NCI-H128 (cell line): ENCODE data around the gene PRLH.
"Not testable (repeated sequence)": the region's sequence is repeated elsewhere in the genome, so short reads cannot be mapped to it uniquely, and the experiment has no call there.

Source experiments
- DNase-seq: peaks from one replicate; lab custom pipeline; 2025; ENCODE audit not compliant: unreplicated experiment; lab: John Stamatoyannopoulos, UW

Gene PRLH

DNA sequence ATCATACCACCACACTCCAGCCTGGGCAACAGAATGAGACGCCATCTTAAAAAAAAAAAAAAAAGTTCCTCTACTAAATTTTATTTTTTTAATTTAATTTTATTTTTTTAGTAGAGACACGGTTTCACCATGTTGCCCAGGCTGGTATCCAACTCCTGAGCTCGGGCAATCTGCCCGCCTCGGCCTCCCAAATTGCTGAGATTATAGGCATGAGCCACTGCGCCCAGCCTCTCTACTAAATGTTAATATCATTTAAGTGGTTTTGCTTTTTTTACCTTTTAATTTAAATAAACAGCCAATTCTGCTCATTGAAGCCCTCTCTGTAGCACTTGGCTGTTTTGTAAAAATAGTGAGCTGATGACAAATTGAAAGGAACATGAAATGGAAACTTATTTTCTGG, 15.0 kb downstream of the PRLH start:
- no peak for DNase-seq

DNA sequence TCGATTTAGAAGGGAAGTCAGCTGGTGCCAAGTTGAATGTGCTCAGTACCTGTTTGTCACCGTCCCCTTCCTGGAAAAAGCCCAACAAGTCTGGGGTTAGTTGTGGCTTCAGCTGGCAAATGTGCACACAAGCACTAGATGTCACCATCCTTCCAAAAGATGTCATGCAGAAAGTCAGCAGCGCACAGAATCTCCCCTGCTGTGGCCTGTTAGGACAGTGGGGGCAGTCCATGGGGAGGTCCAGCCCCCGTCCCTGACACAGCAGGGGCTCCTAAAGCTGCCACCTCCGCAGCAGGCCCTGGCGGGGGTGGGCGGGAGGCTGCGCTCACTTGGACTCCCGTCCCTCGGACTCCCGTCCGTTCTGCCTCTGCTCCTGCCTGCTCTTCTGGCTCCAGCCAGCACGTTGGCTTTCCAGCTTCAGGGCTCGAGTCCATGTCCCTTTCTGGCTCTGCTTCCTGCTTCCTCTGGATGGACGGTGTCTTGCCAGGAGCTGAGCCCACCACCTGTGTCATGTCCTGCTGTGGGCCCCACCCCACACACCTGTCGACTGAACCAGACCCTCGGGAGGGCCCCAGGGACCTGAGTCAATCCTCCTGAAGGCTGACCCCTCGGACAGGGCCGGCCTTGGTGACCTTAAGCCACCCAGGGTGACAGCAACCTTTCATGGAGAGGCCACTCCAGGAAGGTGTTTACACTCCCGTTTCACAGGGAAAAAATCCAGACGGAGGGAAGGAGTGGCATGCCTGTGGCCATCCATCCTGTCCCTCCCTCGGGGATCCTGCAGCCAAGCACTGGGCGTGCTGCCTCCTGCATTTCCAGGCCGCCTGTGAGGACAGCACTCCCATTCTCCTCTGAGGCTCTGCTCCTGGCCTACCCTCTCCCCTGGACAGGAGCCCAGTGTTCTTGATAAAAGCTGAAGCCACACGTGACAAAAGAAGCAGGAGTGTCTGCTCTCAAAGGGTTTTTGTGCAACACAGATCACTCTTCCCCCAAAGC, 15.7 kb downstream of the PRLH start:
- peak; percentile 12 for DNase-seq

DNA sequence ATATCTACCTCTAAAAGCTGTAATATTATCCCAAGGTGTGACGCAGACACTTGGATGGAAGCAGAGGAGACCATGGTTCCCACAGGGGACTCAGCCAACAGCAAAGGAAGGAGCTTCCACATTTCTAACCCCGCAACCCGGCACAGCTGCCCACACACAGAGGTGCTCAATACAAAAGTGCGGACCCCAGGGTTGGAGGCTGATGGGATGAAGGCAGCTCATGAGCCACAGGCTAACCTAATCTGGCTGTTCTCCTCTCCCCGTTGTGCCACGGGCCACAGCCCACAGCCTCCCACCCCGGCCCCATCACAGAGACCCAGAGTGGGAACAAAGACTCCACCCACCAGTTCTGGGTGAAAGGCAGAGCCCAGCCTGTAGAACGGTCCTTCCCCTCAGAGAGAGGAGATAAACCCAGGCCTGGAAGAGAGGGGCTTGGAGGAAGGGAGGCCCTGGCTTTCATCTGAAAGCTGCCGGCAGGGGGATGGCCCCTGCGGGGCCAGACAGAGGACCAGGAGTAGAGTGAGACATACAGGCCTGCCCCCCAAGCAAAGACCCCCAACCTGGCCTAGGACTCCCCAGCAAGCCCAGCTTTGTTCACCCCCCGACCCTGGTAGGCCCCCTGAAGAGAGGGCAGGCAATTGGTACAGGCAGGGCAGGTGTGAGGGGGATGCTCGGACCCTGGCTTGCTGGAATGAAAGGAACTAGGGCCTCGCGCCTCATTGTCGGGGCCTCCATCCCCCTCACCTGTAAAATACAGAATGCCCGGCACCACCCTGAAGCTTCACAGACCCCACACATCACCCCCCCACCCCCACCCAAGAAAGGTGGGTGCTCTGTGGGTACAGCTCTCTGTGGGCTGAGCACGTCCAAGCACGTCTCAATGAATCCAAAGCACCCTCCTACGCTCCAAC, 17.3 kb downstream of the PRLH start:
- no peak for DNase-seq

DNA sequence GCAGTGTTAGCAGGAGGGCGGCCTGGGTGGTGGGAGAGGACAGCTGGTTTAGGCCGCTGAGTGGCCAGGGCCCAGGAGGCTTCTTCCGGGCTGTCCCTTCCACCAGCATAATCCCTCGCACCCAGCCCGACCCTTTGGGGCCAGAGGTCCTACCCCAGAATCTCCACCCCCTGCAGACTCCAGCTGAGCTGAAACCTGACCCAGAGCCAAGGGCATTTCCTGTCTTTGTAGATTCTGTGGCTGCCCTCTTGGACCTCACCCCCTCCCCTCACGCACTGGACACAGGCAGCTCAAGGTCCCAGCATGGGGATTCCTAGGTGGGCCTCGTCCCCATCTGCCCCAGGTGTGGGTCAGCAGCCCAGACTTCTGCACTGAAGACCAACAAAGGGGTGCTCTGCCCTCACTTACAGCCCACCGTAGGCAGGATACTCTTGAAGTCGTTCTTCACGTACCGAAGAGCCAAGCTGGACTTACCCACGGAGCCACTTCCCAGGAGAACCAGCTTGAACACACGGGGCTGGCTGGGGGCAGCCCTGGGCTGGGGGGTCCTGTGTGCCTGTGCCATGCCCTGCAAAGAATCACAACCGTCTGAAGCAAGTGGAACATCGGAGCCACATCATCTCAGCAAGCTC, 19.3 kb downstream of the PRLH start:
- DNase-seq: no peak

DNA sequence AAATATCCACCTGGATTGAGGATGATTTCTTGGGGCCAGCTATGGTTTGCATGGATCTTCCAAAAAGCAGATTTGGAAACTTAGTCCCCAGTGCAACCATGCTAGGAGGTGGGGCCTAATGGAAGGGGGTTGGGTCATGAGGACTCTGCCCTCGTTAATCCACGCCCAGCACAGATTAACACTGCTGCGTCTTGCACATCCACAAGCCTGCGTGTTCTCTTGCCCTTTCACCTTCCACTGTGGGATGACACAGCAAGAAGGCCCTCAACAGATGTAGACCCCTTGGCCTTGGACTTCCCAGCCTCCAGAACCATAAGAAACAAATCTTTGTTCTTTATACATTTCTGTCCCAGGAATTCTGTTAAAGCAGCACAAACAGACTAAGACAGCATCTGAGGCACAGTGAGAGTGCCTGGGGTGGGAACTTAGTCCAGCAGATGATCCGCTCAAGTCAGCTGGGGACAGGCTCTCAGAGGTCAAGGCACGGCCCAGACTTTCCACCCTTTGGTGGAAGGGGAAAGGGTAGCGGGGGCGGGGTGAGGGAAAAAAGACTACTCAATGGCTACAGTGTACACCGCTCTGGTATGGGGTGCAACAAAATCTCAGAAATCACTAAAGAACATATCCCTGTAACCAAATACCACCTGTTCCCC, 21.8 kb downstream of the PRLH start:
- no peak for DNase-seq

DNA sequence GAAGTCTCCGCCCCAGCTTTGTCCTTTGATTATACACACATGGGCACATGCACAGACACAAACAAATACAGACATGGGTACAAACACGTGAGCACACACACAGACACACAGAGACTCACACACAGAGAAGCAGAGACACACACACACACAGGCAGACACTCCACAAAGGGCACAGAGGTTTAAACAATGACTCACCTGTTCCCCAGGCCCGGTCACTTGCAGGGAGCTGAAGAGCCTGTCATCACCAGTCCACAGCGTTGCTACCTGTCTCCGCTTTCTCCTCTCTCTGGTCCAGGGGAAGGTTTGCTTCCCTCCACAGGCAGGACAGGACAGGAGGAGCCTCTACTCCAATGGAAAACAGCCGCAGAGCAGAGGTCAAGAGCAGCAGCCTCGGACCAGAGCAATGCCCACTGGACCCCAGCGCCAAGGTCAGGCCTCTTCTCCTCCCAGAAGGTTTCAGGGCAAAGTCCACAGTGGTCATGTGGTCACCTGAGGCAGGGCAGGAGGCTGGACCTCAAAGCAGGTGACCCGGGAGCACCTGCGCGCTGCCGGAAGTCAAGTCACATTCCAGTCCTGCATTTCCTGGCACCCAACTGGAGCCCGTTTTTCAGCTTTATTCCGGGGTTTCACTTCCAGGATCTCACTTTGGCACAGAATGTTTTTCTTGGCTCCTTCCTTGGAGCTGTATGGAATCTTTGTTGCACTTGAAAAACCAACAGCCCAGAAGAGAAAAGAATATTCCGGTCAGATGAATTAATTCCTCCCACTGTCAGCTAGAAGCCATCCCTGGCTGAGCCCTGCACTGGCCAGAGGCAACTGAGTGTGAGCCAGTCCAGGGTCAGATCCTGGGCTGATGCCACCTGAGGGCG, 24.1 kb downstream of the PRLH start, which contains the start of gene RAB17:
Gene RAB17 (minus strand): TSS at position 463 of the 869 bp plus-strand sequence. CDS start 4,580 bp downstream, outside the sequence.
- no peak for DNase-seq

DNA sequence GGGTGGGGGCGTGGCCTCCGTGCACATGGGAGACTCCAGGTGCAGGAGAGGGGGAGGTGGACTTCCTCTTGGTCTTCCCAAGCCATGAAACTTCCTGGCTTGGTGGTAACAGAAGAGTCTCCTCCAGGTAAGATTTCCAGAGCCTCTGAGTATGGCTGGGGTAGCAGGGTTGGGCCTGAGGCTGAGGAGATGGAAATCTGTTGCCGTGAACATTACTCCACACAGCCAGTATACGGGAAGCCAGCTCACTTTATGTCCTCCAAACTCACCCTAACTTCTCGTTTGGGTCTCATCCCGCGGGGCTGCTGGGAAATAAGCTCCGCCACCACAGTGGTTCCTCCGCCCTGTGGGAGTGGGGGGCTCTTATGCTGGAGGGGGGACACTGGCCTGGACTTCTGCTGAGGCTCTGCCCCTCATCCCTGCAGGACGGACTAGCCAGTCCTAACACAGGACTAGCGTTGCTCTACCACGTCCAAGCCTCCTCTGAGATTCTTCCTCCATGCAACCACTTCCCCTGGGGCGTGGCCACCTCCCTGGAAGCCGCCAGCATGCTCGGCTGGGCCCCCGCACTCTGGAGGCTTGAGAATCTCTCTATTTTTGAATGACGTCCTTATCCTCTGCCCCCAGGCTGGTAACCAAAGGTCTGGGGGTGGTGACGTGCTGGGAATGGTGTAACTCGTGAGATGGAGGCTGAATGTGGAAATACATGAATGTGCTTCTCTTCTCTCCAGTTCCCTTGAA, 24.9 kb downstream of the PRLH start:
- DNase-seq: no peak

DNA sequence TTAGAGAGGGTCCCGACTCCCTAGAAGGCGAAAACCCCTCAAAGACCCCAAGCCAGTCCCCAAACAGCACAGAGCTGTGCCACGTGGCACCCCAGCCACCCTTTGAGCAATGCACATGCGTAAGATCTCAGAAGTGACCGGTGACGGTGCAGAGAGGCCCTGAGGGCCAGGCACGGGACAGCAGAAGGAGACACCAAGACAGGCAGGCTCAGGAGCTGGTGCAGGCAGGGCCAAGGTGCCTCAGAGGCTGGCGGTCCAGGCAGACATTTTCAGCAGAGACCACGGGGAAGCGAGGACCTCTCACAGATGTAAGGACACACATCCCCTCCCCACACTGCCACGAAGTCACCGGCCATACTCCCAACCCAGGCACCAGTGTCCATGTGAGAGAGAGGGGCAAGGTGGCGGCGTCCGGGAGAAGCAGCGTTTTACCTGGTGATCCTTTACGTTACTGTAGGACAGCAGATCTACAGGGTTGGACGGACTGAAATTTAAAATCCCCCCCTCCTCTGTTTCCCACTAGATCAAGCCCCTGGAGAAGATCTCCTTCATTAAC, 26.1 kb downstream of the PRLH start:
- no peak for DNase-seq

DNA sequence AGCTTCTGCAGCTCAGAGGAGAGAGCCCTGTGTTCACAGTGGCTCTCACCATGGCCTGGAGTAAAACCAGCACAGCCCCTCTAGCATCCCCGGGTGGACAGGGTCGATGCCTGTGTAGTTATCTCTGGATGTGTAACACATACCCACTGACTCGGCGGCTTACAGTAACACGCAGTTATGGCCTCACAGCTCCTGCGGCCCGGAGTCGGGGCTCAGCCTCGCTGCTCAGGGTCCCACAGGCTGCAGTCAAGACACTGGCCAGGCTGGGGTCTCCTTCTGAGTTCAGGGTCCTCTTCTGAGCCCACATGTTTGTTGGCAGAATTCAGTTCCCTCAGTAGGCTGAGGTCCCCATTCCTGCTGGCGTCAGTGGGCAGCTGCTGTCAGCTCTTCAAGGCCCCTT, 26.7 kb downstream of the PRLH start:
- no peak for DNase-seq

DNA sequence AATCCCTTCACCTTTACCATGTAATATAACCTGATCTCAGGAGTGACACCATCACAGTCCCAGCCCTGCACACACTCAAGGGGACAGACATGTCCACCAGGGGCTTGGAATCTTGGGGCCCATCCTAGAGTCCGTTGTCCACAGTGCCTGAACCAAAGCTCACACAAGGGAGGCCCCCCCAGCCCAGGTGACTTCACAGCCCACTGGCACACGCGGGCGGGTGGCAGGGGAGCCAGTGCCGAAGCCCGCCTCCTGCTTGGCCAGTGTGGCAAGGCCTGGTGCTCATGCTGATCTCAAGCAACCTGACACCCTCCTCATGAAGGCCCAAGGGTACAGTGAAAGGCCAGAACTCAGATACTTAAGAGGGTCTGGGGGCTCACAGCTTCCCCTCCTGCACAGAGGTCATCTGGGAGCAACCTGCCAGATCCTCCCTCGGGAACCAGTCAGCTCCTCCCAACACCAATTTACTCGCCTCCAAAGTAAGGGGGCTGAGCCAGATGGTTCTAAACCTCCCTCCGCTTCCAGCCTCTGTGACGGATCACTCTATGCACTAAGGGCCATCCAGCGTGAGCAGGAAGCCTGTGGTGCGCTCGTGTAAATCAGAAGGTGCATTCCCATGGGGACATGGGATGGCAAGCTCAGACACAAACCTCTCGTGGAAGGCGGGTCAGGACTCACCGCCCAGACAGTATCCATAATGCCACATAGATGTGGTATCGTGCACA, 27.4 kb downstream of the PRLH start:
- DNase-seq: no peak

DNA sequence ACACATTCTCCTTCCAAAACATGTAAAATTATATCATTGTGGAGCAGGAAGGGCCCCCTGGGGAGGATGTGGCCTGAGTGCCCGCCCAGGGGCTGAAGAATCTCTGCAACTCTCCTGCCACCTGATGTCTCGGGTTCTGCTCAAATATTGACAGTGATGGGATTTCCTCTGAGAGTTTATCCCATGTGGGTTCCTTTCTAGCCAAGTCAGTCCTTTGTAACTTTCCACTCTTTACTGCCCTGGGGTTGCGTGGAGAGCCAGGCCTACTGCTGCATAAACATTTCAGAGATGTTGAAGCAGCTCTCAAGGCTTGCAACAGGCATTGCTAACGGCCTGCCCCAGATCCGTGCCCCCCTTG, 28.1 kb downstream of the PRLH start:
- DNase-seq: no peak

DNA sequence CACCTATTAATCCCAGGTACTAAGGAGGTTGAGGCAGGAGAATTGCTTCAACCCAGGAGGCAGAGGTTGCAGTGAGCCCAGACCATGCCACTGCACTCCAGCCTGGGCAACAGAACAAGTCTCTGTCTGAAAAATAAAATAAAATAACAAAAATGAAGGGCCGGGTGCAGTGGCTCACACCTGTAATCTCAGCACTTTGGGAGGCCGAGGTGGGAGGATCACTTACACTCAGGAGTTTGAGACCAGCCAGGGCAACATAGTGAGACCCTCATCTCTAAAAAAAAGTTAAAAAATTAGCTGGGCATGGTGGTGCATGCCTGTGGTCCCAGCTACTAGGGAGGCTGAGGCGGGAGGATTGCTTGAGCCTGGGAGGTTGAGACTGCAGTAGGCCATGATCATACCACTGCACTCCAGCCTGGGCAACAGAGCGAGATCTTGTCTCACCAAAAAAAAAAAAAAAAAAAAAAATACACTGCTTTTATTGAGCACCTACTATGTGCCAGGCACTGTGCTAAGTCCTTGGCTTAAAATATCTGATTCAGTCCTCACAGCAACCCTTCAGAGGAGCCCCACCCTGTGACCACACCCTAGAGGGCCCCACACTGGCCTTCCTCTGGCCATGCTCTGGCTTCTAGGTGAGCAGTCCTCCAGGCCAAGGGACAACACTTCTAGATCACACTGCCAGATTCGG, 29.6 kb downstream of the PRLH start:
- not testable (repeated sequence) for DNase-seq

DNA sequence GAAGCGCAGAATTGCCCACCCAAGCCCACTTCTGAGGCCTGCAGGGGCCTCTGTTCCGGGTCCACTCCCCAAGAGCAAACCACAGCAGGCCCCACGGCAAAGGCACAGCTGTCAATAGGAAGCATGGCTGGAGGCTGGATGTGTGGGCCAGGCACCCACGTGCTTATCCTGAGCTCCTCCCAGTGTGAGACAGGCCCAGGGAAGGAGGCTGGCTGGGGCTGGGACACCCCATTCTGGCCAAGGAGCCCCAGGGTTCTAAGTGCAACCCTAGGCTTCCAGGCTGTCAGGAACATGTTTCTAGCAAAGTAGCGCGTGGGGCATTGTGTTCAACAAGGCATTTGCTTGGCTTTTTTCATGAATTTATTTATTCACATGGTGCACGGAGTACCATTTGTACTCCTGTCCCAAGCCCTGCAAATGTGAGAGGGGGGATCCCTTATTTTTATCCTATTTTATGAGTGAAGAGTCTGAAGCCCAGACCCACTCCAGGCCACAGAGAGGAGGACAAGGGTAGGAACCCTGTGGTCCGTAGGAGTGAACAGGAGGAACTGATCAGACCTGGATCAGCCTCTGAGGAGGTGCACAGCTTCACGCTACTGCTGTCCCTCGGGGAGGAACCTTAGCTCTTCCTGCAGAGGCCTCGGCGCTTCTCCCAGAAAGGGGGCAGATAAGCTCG, 30.3 kb downstream of the PRLH start:
- no peak for DNase-seq

DNA sequence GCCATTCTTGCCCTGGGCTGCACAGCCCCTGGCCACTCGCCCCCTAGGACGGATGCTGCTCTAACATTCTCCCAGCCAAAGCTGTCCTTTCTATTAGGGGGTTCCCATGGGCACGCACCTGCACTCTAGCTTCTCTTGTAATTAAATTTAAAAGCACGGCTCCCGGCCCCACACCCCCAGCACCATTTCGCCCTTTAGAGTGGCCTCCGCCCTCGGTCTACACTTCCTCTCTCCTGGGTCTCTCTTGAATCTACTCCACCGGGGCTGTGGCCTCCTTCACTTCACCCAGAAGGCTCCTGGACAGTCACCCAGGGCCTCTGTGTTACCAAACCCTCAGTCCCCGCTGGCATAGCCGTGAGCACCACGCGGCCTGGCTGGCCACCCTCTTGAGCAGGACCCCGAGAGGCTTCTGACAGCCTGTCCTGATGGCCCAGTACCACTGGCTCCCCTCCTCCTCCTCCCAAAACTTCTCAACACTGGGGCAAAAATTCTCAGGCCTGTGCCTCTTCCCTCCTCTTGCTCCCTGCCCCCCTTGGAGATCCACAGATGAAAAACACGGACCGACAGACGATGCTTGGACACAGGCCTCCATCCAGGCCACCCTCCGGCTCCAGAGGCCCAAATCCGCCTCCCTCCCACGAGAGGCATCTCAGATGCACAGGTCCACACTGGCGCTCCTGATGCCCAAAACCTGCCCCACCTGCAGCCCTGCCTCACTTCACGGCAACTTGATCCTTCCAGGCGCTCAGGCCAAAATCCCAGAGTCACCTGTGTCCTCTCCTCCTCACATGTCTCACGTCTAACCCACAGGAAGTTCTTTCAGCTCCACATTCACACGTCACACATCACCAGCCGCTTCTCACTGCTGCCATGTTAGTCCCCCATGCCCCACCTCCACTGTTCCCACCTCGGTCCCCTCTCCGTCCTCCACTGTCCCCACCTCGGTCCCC, 31.1 kb downstream of the PRLH start:
- no peak for DNase-seq

DNA sequence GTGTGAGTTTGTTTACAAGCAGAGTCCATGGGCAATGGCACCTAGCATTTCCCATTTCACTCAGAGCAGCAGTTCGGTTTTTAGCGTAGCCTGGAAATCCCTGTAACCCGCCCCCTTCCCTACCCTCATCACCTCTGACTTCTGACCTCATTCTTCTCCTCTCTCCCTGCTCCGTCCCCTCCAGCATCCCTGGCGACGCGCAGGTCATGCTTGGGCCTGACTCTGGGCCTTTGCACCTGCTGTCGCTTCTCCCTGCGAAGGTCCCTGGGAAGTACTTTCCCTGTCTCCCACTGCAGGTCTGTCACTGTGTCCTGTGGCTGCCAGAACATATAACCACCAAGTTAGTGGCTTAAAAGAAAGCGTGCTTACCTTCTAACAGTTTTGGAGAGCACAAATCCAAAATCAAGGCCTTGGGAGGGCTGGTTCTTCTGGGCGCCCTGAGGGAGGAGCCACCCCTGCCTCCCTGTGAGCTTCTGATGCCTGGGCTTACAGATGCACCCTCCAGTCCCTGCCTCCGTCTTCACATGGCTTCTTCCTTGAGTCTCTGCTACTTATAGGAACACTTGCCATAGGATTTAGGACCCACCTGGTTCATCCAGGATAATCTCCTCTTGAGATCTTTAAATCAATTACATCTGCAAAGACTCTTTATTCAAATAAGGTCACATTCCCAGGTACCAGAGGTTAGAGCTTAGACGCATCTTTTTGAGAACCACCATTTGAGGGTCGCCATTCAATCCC, 32.3 kb downstream of the PRLH start:
- no peak for DNase-seq
